IMR-90 (cell line): Measurements from ENCODE around the gene NIPSNAP3A.
A peak's percentile ranks its signal among the peaks of the same experiment; 100 is the strongest.

Experiments used
- BHLHE40 ChIP-seq: fragments of 150-350 bp; IDR thresholded peaks from 2 replicates; pipeline ENCODE4 v1.6.1; 2016; ENCODE audit warnings: mild to moderate bottlenecking, low read depth, low read length
- FOS ChIP-seq: fragments of 150-350 bp; IDR thresholded peaks from 2 replicates; pipeline ENCODE4 v1.6.1; 2016; ENCODE audit warnings: low read depth, low read length
- MAZ ChIP-seq: IDR thresholded peaks from 2 replicates; pipeline ENCODE4 v1.6.1; 2012; ENCODE audit warnings: low read depth, mild to moderate bottlenecking, low read length, improper control_type of control experiment, moderate library complexity, borderline replicate concordance
- MXI1 ChIP-seq: IDR thresholded peaks from 2 replicates; pipeline ENCODE4 v1.6.1; 2012; ENCODE audit warnings: low read depth, mild to moderate bottlenecking, low read length, moderate library complexity, borderline replicate concordance
- NFE2L2 ChIP-seq: fragments of 150-350 bp; IDR thresholded peaks from 2 replicates; pipeline ENCODE4 v1.6.1; 2016; ENCODE audit warnings: low read depth, mild to moderate bottlenecking, low read length
- POLR2A ChIP-seq: IDR thresholded peaks from 2 replicates; pipeline ENCODE4 v1.6.1; 2012; ENCODE audit warnings: mild to moderate bottlenecking, low read depth, low read length
- TF ChIP-seq, protein P1 (sequence below): conservative IDR thresholded peaks from 2 replicates; pipeline ENCODE4 v1.5.1; 2012; ENCODE audit warnings: mild to moderate bottlenecking, low read depth, low read length, improper control_type of control experiment
- TF ChIP-seq, protein P2 (sequence below): fragments of 150-350 bp; IDR thresholded peaks from 2 replicates; pipeline ENCODE4 v1.6.1; 2017; ENCODE audit warnings: mild to moderate bottlenecking, antibody characterized with exemption, low read length, low read depth

- TF ChIP-seq, protein P1, sequence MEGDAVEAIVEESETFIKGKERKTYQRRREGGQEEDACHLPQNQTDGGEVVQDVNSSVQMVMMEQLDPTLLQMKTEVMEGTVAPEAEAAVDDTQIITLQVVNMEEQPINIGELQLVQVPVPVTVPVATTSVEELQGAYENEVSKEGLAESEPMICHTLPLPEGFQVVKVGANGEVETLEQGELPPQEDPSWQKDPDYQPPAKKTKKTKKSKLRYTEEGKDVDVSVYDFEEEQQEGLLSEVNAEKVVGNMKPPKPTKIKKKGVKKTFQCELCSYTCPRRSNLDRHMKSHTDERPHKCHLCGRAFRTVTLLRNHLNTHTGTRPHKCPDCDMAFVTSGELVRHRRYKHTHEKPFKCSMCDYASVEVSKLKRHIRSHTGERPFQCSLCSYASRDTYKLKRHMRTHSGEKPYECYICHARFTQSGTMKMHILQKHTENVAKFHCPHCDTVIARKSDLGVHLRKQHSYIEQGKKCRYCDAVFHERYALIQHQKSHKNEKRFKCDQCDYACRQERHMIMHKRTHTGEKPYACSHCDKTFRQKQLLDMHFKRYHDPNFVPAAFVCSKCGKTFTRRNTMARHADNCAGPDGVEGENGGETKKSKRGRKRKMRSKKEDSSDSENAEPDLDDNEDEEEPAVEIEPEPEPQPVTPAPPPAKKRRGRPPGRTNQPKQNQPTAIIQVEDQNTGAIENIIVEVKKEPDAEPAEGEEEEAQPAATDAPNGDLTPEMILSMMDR, result peak; percentile 37
- no peak for TF ChIP-seq BHLHE40
- no peak for TF ChIP-seq POLR2A
- no peak for TF ChIP-seq MAZ
- TF ChIP-seq NFE2L2, result no peak
- no peak for TF ChIP-seq FOS
- TF ChIP-seq, protein P2, sequence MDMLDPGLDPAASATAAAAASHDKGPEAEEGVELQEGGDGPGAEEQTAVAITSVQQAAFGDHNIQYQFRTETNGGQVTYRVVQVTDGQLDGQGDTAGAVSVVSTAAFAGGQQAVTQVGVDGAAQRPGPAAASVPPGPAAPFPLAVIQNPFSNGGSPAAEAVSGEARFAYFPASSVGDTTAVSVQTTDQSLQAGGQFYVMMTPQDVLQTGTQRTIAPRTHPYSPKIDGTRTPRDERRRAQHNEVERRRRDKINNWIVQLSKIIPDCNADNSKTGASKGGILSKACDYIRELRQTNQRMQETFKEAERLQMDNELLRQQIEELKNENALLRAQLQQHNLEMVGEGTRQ, result no peak
- TF ChIP-seq MXI1, result no peak
Measured at GRCh38 chr9:104808035-104808614, 60.6 kb downstream of the NIPSNAP3A start.
